ENCODE results near the gene ABCA3.
"Not testable (repeated sequence)": the region's sequence is repeated elsewhere in the genome, so short reads cannot be mapped to it uniquely, and the experiment has no call there.

Gene ABCA3

DNA sequence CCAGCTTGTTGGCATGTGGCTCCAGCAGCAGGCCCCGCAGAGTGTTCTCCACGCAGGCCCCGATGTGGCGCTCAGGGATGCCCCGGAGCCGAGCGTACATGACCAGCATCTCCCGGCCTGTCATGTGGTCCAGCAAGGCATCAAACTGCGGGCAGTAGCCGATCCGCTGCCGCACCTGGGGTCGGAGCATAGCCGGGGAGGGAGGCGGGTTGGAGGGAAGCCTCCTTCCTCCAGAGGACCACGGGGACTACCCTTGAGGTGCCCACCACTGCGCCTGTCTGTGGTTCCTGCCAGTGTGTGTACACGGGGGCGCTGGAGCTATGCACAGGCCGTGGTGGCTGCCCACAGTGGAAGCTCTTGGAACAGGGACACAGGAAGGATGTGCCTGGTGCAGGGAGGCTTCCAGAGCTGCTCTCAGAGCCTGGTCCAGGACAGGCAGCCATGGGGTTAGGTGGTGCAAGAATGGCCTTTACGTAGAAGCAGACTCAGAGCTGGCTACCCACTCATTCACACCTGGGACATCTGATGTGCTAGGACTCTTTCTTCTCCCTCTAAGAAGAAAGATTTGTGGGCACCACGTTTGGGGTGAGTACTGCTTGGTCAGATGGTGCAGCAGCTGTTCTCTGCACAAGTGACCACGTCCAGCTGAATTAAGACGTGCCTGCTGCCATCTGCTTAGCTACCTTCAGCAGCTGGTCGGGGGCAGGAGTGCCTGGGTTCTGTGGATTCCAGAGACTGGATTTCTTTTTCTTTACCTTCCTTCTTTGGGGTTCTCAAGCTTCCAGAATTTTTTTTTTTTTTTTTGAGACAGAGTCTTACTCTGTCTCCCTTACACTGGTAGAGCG is 61.4 kb downstream of the ABCA3 start:
- no peak for DNase-seq

DNA sequence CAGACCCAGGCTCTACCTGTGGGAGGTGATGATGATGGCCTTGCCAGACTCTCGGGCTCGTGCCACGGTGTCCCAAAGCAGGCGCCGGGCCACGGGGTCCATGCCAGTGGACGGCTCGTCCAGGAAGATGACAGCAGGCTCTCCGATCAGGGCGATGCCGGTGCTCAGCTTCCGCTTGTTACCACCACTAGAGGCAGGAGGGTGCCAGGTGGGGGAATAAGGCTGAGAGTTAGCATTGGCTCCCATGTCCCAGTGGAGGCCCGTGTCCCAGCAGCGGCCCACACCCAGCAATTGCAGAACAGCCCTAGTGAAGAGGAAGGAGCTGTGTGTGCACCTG is 62.3 kb downstream of the ABCA3 start:
- DNase-seq, result no peak

DNA sequence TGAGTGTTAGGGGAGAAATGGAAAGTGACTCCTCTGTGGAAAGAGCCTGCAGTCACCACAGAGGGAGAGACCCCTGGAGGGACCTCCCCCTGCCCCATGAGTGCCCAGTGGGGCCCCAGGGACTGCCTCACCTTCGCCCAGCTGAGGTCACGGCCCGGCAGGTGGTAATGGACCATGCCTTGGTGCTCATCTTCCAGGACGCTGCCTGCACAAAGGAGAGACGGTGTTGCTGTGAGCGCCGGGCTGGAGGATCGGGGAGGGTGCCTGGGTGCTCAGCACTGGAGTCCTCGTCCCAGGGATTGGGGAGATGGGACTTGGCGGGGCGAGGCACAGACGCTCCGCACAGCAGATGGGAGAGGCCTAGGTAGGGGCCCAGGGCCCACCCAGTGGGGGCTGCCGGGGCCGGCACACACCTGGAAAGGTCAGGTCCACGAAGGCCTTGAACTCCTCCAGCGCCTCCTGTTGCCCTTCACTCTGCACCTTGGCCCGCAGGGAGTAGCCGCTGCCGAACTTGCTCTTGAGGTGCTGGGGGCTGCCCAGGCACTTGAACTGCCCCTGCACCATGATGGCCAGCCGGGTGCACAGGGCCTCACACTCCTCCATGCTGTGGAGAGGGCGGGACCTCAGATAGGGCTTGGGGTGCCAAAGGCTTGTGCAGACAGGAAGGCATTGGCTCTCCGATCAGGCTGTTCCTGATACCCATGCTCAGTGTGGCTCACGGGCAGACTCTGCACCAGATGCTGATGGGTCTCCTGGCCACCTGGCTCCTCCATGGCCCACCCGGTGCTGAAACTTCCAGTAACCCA is 62.9 kb downstream of the ABCA3 start:
- DNase-seq, result no peak

DNA sequence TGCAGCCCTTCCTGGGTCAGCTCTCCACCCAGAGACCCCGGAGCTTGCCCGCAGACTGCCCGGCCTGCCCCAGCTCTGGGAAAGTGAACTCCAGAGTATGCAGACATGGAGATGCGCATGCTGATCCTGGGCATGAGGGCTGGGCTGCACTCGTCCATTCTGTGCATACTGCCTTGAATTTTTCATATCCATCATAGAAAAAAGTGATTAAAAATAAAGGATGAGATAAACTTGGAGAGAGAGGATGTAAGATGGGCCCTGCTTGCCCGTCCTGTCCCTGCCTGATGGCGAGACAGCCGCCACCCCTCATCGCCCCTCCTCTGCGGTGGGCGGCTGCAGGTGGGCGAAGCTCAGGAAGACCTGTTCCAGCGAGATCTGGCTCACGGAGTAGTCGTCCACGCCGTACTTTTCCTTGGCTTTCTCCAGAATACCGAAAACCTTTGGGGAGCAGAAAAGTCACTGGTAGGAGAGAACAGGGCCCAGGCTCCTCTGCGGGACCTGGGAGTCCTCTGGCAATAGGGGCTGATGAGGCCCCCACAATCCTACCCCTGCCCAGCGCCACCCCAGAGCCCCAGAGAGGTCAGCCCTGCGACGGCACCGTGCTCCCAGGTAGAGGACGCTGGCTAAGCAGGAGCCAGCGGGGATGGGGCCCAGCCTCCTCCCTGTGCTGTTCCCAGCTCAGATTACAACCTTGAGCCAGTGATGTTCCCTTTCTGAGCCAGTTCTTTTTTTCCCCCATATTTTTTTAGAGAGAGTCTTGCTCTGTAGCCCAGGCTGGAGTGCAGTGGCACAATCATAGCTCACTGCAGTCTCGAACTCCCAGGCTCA is 63.9 kb downstream of the ABCA3 start:
- DNase-seq, result no peak

- DNase-seq, result no peak
Measured at GRCh38 chr16:2275476-2276367, 64.8 kb downstream of the ABCA3 start.

DNA sequence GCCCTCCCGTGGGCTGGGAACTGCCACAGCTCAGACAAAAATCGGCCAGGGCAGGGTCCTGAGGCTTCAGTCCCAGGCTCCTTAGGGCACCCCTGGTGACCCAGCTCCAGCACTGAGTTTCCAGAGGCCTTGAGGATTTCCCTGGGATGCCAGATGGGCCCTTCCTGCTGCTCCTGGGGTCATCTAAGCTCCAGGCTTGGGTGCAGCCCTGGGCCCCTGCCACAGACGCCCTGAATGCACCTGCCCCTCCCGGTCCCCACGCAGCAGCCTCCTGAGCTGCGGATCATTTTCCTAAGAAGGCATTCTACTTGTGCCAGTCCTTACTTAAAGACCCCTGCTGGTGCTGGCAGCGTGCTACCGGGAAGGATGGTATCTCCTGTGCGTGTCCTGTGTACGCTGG is 66.6 kb downstream of the ABCA3 start:
- DNase-seq, result no peak

- DNase-seq, result no peak
Measured at GRCh38 chr16:2273484-2273883, 67.0 kb downstream of the ABCA3 start.

- no peak for DNase-seq
Measured at GRCh38 chr16:2271848-2272461, 68.6 kb downstream of the ABCA3 start.

- DNase-seq, result no peak
Measured at GRCh38 chr16:2270588-2271470, 69.7 kb downstream of the ABCA3 start.

DNA sequence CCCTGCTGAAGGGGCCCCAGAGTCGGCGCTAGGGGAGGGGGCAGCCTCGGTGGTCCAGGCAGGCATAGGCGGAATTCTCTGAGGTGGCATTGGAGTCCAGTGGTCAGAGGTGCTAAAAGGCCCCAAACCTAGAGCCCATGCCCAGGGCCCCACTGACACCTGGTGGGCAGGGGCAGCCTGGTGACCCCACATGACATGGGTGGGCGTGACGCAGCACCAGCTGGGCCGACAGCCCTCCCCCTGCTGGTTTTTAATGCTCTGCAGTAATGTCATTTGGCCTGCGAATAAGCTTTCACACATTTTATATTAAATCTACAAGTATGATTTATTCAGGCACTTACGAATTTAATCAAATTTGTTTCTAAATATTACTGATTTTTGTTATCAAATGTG is 70.5 kb downstream of the ABCA3 start:
- DNase-seq, result no peak

DNA sequence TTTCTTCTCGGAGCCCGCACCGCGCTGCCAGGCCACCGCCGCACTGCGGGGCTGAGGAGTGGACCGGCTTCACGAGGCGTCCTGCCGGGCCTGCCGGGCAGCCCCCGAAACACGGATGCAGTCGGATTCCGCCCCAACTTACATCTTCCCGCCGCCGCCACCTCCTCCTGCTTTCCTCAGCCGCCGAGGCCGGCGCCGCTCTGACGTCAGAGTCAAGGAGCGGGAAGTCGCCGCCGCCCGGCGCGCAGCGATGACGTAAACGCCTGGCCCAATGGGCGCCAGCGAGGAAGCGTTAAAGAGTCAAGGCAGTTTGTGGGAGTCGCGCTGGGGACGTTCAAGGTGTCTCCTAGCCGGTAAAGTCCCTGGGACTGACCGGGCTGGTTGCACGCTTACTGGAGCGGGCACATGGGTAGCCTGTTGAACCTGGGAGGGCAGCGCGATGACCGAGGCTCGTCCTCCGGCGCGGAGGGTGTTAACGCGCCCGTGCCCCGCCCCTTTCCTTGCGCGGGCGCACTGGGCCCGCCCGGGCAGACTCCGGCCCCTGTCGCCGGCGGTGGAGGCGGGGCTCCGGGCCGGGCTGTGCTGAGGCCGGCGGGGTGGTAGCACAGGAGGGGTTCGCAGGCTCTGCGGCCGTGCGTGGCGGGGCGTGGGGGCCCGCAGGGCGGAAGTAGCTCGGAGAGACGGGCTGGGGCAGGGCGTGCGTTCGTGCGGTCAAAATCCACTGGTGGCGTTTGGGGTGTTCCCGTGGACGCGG is 72.4 kb downstream of the ABCA3 start, which contains the start of gene RNPS1:
TSS of gene RNPS1 (minus strand) at position 214 of the 754 bp plus-strand sequence. CDS start 3,483 bp downstream, outside the sequence.
- peak; percentile 96 to 97 for DNase-seq

GRCh38 chr16:2267505-2267912 is 73.0 kb downstream of the ABCA3 start:
- not testable (repeated sequence) for DNase-seq

GRCh38 chr16:2266887-2267286 is 73.6 kb downstream of the ABCA3 start:
- not testable (repeated sequence) for DNase-seq

GRCh38 chr16:2263026-2263425 is 77.5 kb downstream of the ABCA3 start:
- not testable (repeated sequence) for DNase-seq

GRCh38 chr16:2260250-2260649 is 80.3 kb downstream of the ABCA3 start:
- no peak for DNase-seq

GRCh38 chr16:2258530-2258929 is 82.0 kb downstream of the ABCA3 start:
- DNase-seq, result not testable (repeated sequence)

- DNase-seq, result no peak
Measured at GRCh38 chr16:2257726-2258125, 82.8 kb downstream of the ABCA3 start.

GRCh38 chr16:2256531-2257140 is 83.9 kb downstream of the ABCA3 start:
- no peak for DNase-seq

- no peak for DNase-seq
Measured at GRCh38 chr16:2253293-2253692, 87.2 kb downstream of the ABCA3 start.
